ENCODE measurements around the gene DESI1. TPM values are rescaled to one million over a fixed set of nuclear protein-coding genes. Genes with fewer than 3 reads are reported as not detected.
A peak's percentile ranks its signal among the peaks of the same experiment; 100 is the strongest.
"Not testable (repeated sequence)": the region's sequence is repeated elsewhere in the genome, so short reads cannot be mapped to it uniquely, and the experiment has no call there.

Gene DESI1
- total and polyA plus RNA-seq, 4 donors = 6.4 to 21.5 (median 16.5) TPM

DNA sequence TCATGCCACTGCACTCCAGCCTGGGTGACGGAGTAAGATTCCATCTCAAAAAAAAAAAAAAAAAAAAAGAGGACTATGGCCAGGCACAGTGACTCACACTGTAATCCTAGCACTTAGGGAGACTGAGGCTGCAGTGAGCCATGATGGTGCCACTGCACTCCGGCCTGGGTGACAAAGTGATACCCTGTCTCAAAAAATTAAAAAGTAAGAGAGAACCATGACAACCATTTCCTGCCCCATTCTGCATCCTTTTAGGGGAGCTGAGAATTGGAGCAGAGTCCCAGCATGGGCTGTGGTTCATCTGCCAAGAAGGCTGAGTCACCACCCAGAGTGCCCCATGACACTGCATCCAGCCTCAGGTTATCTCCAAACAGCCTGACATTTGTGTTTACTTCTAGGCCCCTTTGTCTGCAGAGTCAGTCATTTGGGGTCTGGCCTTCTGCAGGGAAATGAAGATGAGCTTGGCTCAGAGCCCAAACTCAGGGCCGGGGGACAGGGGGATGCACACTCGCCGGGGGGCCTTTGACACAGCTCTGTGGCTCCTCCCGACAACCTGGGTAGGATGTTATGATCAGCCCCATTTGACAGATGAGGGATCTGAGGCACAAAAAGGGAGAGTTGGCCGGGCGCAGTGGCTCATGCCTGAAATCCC, 55.3 kb downstream of the DESI1 start:
- no peaks in the 10 kb centered on the region for H3K9me3 ChIP-seq (ENCODE audit: control insufficient read depth, low read length)
- no peaks in the 10 kb centered on the region for H3K27me3 ChIP-seq (ENCODE audit: control insufficient read depth in 1 of 2, insufficient read depth in 2 of 2, low read length in 1 of 2)
- H3K4me3 ChIP-seq (ENCODE audit: low read length in 2 of 2) = no peak overlapping the region
- peak overlapping the region in 1 of 2 donors; percentile 58 for H3K27ac ChIP-seq (ENCODE audit: low read depth in 1 of 2, low read length in 2 of 2)
- DNase-seq (peak; percentile 82 to 83), ATAC-seq (ENCODE audit: low FRiP score) (peak; percentile 65)
- intact Hi-C loops (cut with DNase I) = no loop called here
- no peaks in the 10 kb centered on the region for H3K36me3 ChIP-seq (ENCODE audit: control insufficient read depth in 1 of 2, insufficient read depth in 2 of 2, low read length in 1 of 2)
- no peaks in the 10 kb centered on the region for H3K4me1 ChIP-seq (ENCODE audit: control insufficient read depth in 1 of 2, insufficient read depth in 2 of 2, low read length in 2 of 2)
- 38 to 44% methylated on average over 8 of the region's 8 CpGs for WGBS, 2 donors

GRCh38 chr22:41564563-41564962, 56.3 kb downstream of the DESI1 start:
- no peaks in the 10 kb centered on the region for H3K27me3 ChIP-seq (ENCODE audit: control insufficient read depth in 1 of 2, insufficient read depth in 2 of 2, low read length in 1 of 2)
- H3K27ac ChIP-seq (ENCODE audit: low read depth in 1 of 2, low read length in 2 of 2) = peak overlapping the region; percentile 19 to 72
- no peaks in the 10 kb centered on the region for H3K4me1 ChIP-seq (ENCODE audit: control insufficient read depth in 1 of 2, insufficient read depth in 2 of 2, low read length in 2 of 2)
- WGBS, 2 donors = 84 to 87% methylated on average over 8 of the region's 8 CpGs
- no peak for ATAC-seq (ENCODE audit: low FRiP score)
- intact Hi-C loops (cut with DNase I) = loop anchor here in 1 of 2 donors (5.0 kb wide), 1 partner anchor 33 kb away; no protein-coding TSS in a partner anchor
- H3K9me3 ChIP-seq (ENCODE audit: control insufficient read depth, low read length) = no peaks in the 10 kb centered on the region
- no peak overlapping the region for H3K4me3 ChIP-seq (ENCODE audit: low read length in 2 of 2)
- no peak for DNase-seq
- H3K36me3 ChIP-seq (ENCODE audit: control insufficient read depth in 1 of 2, insufficient read depth in 2 of 2, low read length in 1 of 2) = no peaks in the 10 kb centered on the region

DNA sequence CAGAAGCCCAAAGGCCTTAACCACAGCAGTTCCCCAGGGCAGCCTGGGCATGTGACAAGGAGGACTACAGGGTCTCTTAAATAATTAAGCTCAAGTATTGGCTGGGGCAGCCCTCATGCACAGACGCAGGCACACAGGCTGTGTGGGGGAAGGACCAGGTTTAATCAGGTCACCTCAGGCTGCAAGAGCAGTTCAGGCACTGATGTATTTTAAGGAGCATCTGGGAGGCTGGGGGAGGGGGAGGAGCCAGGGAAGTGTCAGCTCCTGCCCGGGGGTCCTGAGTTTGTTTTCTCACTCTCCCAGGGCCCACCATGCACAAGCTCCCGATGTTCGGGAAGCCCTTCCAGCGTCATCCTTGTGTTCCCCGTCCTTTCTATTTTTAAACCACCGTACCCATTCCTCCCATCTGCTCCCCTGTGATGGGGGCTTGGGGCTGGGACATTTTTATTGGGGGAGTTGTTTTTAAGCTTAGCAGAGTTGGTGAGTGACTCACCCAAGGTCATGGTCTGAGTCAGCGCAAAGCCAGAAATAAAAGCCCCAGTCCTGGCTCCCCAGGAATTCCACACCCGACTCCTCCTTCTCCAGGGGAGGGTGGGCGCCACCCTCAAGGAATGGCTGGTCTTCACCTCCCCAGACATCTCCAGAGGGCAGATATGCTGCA, 57.7 kb downstream of the DESI1 start:
- Histone ChIP-seq H3K4me1 (ENCODE audit: control insufficient read depth in 1 of 2, insufficient read depth in 2 of 2, low read length in 2 of 2) (no peaks in the 10 kb centered on the region), H3K9me3 (ENCODE audit: control insufficient read depth, low read length) (no peaks in the 10 kb centered on the region), H3K4me3 (ENCODE audit: low read length in 2 of 2) (no peak overlapping the region), H3K36me3 (ENCODE audit: control insufficient read depth in 1 of 2, insufficient read depth in 2 of 2, low read length in 1 of 2) (no peaks in the 10 kb centered on the region), H3K27ac (ENCODE audit: low read depth in 1 of 2, low read length in 2 of 2) (peak overlapping the region; percentile 17 to 76), H3K27me3 (ENCODE audit: control insufficient read depth in 1 of 2, insufficient read depth in 2 of 2, low read length in 1 of 2) (no peaks in the 10 kb centered on the region)
- peak; percentile 70 to 83 for DNase-seq
- 4 to 5% methylated on average over 10 of the region's 10 CpGs for WGBS, 2 donors
- ATAC-seq (ENCODE audit: low FRiP score) = peak; percentile 9
- intact Hi-C loops (cut with DNase I) = loop anchor here in 1 of 2 donors (5.0 kb wide), 1 partner anchor 34 kb away; no protein-coding TSS in a partner anchor

DNA sequence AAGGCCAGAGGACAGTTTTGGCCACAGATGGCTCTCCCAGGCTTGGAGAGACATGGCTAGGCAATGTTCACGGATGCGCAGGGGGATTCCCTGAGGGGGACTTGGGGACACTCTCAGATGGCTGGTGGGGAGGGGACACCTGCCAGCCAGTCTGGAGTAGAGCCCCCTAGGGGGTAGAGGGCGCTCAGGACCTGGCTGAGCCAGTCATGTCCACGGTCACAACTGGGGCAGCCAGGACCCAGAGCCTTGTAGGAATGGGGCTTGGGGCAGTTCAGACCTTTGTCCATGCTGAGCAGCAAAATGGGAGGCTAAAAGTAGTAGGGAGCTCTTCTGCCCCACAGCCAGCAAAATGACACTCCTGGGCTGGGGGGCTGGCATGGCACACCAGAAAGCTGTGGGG, 58.4 kb downstream of the DESI1 start:
- WGBS, 2 donors = 11 to 22% methylated on average over 4 of the region's 4 CpGs
- Histone ChIP-seq H3K4me3 (ENCODE audit: low read length in 2 of 2) (peak overlapping the region; percentile 36 to 59), H3K36me3 (ENCODE audit: control insufficient read depth in 1 of 2, insufficient read depth in 2 of 2, low read length in 1 of 2) (no peaks in the 10 kb centered on the region), H3K27ac (ENCODE audit: low read depth in 1 of 2, low read length in 2 of 2) (peak overlapping the region; percentile 17 to 76), H3K27me3 (ENCODE audit: control insufficient read depth in 1 of 2, insufficient read depth in 2 of 2, low read length in 1 of 2) (no peaks in the 10 kb centered on the region), H3K9me3 (ENCODE audit: control insufficient read depth, low read length) (no peaks in the 10 kb centered on the region), H3K4me1 (ENCODE audit: control insufficient read depth in 1 of 2, insufficient read depth in 2 of 2, low read length in 2 of 2) (no peaks in the 10 kb centered on the region)
- DNase-seq (no peak), ATAC-seq (ENCODE audit: low FRiP score) (no peak)
- intact Hi-C loops (cut with DNase I) = loop anchor here in 1 of 2 donors (5.0 kb wide), 1 partner anchor 35 kb away; no protein-coding TSS in a partner anchor

- DNase-seq (no peak), ATAC-seq (ENCODE audit: low FRiP score) (no peak)
- Histone ChIP-seq H3K9me3 (ENCODE audit: control insufficient read depth, low read length) (no peaks in the 10 kb centered on the region), H3K27me3 (ENCODE audit: control insufficient read depth in 1 of 2, insufficient read depth in 2 of 2, low read length in 1 of 2) (no peaks in the 10 kb centered on the region), H3K36me3 (ENCODE audit: control insufficient read depth in 1 of 2, insufficient read depth in 2 of 2, low read length in 1 of 2) (no peaks in the 10 kb centered on the region), H3K4me3 (ENCODE audit: low read length in 2 of 2) (peak overlapping the region; percentile 36 to 59), H3K27ac (ENCODE audit: low read depth in 1 of 2, low read length in 2 of 2) (peak overlapping the region; percentile 58 to 76), H3K4me1 (ENCODE audit: control insufficient read depth in 1 of 2, insufficient read depth in 2 of 2, low read length in 2 of 2) (no peaks in the 10 kb centered on the region)
- 2 to 6% methylated on average over 5 of the region's 5 CpGs for WGBS, 2 donors
- intact Hi-C loops (cut with DNase I) = loop anchor here in 1 of 2 donors (5.0 kb wide), 1 partner anchor 36 kb away; no protein-coding TSS in a partner anchor
Observed at GRCh38 chr22:41561788-41562187, 59.1 kb downstream of the DESI1 start.

- Histone ChIP-seq H3K4me1 (ENCODE audit: control insufficient read depth in 1 of 2, insufficient read depth in 2 of 2, low read length in 2 of 2) (no peaks in the 10 kb centered on the region), H3K27ac (ENCODE audit: low read depth in 1 of 2, low read length in 2 of 2) (peak overlapping the region; percentile 58 to 76), H3K4me3 (ENCODE audit: low read length in 2 of 2) (peak overlapping the region; percentile 36 to 59), H3K27me3 (ENCODE audit: control insufficient read depth in 1 of 2, insufficient read depth in 2 of 2, low read length in 1 of 2) (no peaks in the 10 kb centered on the region), H3K36me3 (ENCODE audit: control insufficient read depth in 1 of 2, insufficient read depth in 2 of 2, low read length in 1 of 2) (no peaks in the 10 kb centered on the region), H3K9me3 (ENCODE audit: control insufficient read depth, low read length) (no peaks in the 10 kb centered on the region)
- no peak for DNase-seq
- WGBS, 2 donors = 3 to 6% methylated on average over 10 of the region's 10 CpGs
- intact Hi-C loops (cut with DNase I) = loop anchor here in 1 of 2 donors (5.0 kb wide), 1 partner anchor 36 kb away; no protein-coding TSS in a partner anchor
- ATAC-seq (ENCODE audit: low FRiP score) = no peak
Observed at GRCh38 chr22:41561335-41561734, 59.5 kb downstream of the DESI1 start.

GRCh38 chr22:41560095-41560471, 60.8 kb downstream of the DESI1 start:
- Histone ChIP-seq H3K36me3 (ENCODE audit: control insufficient read depth in 1 of 2, insufficient read depth in 2 of 2, low read length in 1 of 2) (no peaks in the 10 kb centered on the region), H3K4me3 (ENCODE audit: low read length in 2 of 2) (peak overlapping the region; percentile 36 to 59), H3K4me1 (ENCODE audit: control insufficient read depth in 1 of 2, insufficient read depth in 2 of 2, low read length in 2 of 2) (no peaks in the 10 kb centered on the region), H3K27ac (ENCODE audit: low read depth in 1 of 2, low read length in 2 of 2) (peak overlapping the region; percentile 50 to 90), H3K9me3 (ENCODE audit: control insufficient read depth, low read length) (no peaks in the 10 kb centered on the region), H3K27me3 (ENCODE audit: control insufficient read depth in 1 of 2, insufficient read depth in 2 of 2, low read length in 1 of 2) (no peaks in the 10 kb centered on the region)
- no peak for DNase-seq
- ATAC-seq (ENCODE audit: low FRiP score) = no peak
- WGBS, 2 donors = 47 to 56% methylated on average over 6 of the region's 6 CpGs
- intact Hi-C loops (cut with DNase I) = loop anchor here in 1 of 2 donors (5.0 kb wide), 1 partner anchor 37 kb away; no protein-coding TSS in a partner anchor

DNA sequence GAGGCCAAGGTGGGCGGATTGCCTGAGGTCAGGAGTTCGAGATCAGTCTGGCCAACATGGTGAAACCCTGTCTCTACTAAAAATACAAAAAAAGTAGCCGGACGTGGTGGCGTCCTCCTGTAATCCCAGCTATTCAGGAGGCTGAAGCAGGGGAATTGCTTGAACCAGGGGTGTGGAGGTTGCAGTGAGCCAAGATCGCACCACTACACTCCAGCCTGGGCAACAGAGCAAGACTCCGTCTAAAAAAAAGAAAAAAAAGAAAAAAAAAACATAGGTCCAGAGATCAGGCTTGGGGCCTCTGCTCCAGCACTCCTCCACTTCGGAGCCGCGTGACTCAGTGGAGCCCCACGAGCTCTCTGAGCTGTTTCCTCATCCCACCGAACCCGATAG, 62.6 kb downstream of the DESI1 start:
- 82 to 84% methylated on average over 13 of the region's 13 CpGs for WGBS, 2 donors
- DNase-seq; H3K4me1 ChIP-seq (ENCODE audit: control insufficient read depth in 1 of 2, insufficient read depth in 2 of 2, low read length in 2 of 2); H3K4me3 ChIP-seq (ENCODE audit: low read length in 2 of 2); intact Hi-C loops (cut with DNase I); H3K36me3 ChIP-seq (ENCODE audit: control insufficient read depth in 1 of 2, insufficient read depth in 2 of 2, low read length in 1 of 2); H3K27me3 ChIP-seq (ENCODE audit: control insufficient read depth in 1 of 2, insufficient read depth in 2 of 2, low read length in 1 of 2); H3K27ac ChIP-seq (ENCODE audit: low read depth in 1 of 2, low read length in 2 of 2); H3K9me3 ChIP-seq (ENCODE audit: control insufficient read depth, low read length); ATAC-seq (ENCODE audit: low FRiP score): not testable (repeated sequence)
